Measurements from ENCODE around the gene TCEANC. TPM values are rescaled to one million over a fixed set of nuclear protein-coding genes. Genes with fewer than 3 reads are reported as not detected.
"Not testable (repeated sequence)": the region's sequence is repeated elsewhere in the genome, so short reads cannot be mapped to it uniquely, and the experiment has no call there.

TCEANC gene
- total RNA-seq, 2 donors from 2014 or later = 4.4 to 4.6 TPM

- no peak overlapping the region for H3K27ac Mint-ChIP-seq
- no peak overlapping the region for H3K4me3 Mint-ChIP-seq
- peaks cover 52% of the 10 kb centered on the region for H3K27me3 Mint-ChIP-seq (ENCODE audit: low read depth)
- peaks cover 0 to 2% of the 10 kb centered on the region in 2 donors for H3K9me3 Mint-ChIP-seq
- H3K4me1 Mint-ChIP-seq (ENCODE audit: low read depth) = peaks cover 15% of the 10 kb centered on the region
- H3K36me3 Mint-ChIP-seq (ENCODE audit: insufficient read depth in 2 of 2) = peaks cover 0 to 4% of the 10 kb centered on the region in 2 donors
- DNase-seq = no peak
- ATAC-seq (replicated peaks in 1 of 2) = no peak
These were observed 7.3 kb upstream of the TCEANC start for GRCh38 chrX:13645464-13646153.

- no peak overlapping the region for H3K27ac Mint-ChIP-seq
These were observed 6.8 kb upstream of the TCEANC start for GRCh38 chrX:13646154-13646549.

GRCh38 chrX:13647709-13648212 is 5.2 kb upstream of the TCEANC start:
- H3K4me3 Mint-ChIP-seq = peak overlapping the region in 1 of 2 donors; percentile 85
- peaks cover 52% of the 10 kb centered on the region for H3K27me3 Mint-ChIP-seq (ENCODE audit: low read depth)
- H3K36me3 Mint-ChIP-seq (ENCODE audit: insufficient read depth in 2 of 2) = peaks cover 0 to 4% of the 10 kb centered on the region in 2 donors
- peak; percentile 87 to 97 for ATAC-seq (replicated peaks in 1 of 2)
- peaks cover 0 to 2% of the 10 kb centered on the region in 2 donors for H3K9me3 Mint-ChIP-seq
- peaks cover 23% of the 10 kb centered on the region for H3K4me1 Mint-ChIP-seq (ENCODE audit: low read depth)
- DNase-seq = peak; percentile 72 to 75
- H3K27ac Mint-ChIP-seq = peak overlapping the region; percentile 95

More at GRCh38 chrX:13646154-13646549, 6.8 kb upstream of the TCEANC start:
- Mint-ChIP-seq H3K9me3 (peaks cover 0 to 2% of the 10 kb centered on the region in 2 donors), H3K27me3 (ENCODE audit: low read depth) (peaks cover 52% of the 10 kb centered on the region), H3K4me3 (no peak overlapping the region), H3K36me3 (ENCODE audit: insufficient read depth in 2 of 2) (peaks cover 0 to 4% of the 10 kb centered on the region in 2 donors), H3K4me1 (ENCODE audit: low read depth) (peaks cover 15% of the 10 kb centered on the region)
- DNase-seq (peak; percentile 24 to 52), ATAC-seq (replicated peaks in 1 of 2) (no peak)

- not testable (repeated sequence) for H3K36me3 Mint-ChIP-seq (ENCODE audit: insufficient read depth in 2 of 2); DNase-seq; H3K9me3 Mint-ChIP-seq; ATAC-seq (replicated peaks in 1 of 2)
- Mint-ChIP-seq H3K27me3 (ENCODE audit: low read depth) (peaks cover 52% of the 10 kb centered on the region), H3K27ac (peak overlapping the region; percentile 95), H3K4me3 (peak overlapping the region in 1 of 2 donors; percentile 85), H3K4me1 (ENCODE audit: low read depth) (peaks cover 23% of the 10 kb centered on the region)
These were observed 4.6 kb upstream of the TCEANC start for GRCh38 chrX:13648336-13648735.

- ATAC-seq (replicated peaks in 1 of 2) = no peak
These were observed 3.1 kb upstream of the TCEANC start for GRCh38 chrX:13649838-13650237.

GRCh38 chrX:13650318-13650717 is 2.6 kb upstream of the TCEANC start:
- Mint-ChIP-seq H3K4me1 (ENCODE audit: low read depth) (peaks cover 37% of the 10 kb centered on the region), H3K4me3 (no peak overlapping the region), H3K27me3 (ENCODE audit: low read depth) (peaks cover 35% of the 10 kb centered on the region), H3K27ac (no peak overlapping the region), H3K9me3 (peaks cover 0 to 2% of the 10 kb centered on the region in 2 donors), H3K36me3 (ENCODE audit: insufficient read depth in 2 of 2) (peaks cover 0 to 4% of the 10 kb centered on the region in 2 donors)
- DNase-seq (no peak), ATAC-seq (replicated peaks in 1 of 2) (no peak)

More at GRCh38 chrX:13649838-13650237, 3.1 kb upstream of the TCEANC start:
- Mint-ChIP-seq H3K27me3 (ENCODE audit: low read depth) (peaks cover 39% of the 10 kb centered on the region), H3K4me3 (no peak overlapping the region), H3K36me3 (ENCODE audit: insufficient read depth in 2 of 2) (peaks cover 0 to 4% of the 10 kb centered on the region in 2 donors), H3K9me3 (peaks cover 0 to 2% of the 10 kb centered on the region in 2 donors), H3K27ac (no peak overlapping the region), H3K4me1 (ENCODE audit: low read depth) (peaks cover 37% of the 10 kb centered on the region)
- DNase-seq = no peak

- peaks cover 26% of the 10 kb centered on the region for H3K27me3 Mint-ChIP-seq (ENCODE audit: low read depth)
- no peak for ATAC-seq (replicated peaks in 1 of 2)
- peak overlapping the region in 1 of 2 donors; percentile 26 for H3K4me3 Mint-ChIP-seq
- peaks cover 0 to 4% of the 10 kb centered on the region in 2 donors for H3K36me3 Mint-ChIP-seq (ENCODE audit: insufficient read depth in 2 of 2)
- no peak for DNase-seq
- H3K27ac Mint-ChIP-seq = peak overlapping the region; percentile 57
- H3K9me3 Mint-ChIP-seq = peaks cover 0 to 2% of the 10 kb centered on the region in 2 donors
- H3K4me1 Mint-ChIP-seq (ENCODE audit: low read depth) = peaks cover 34% of the 10 kb centered on the region
These were observed 1.8 kb upstream of the TCEANC start for GRCh38 chrX:13651150-13651549.

GRCh38 chrX:13652287-13652793 is 601 bp upstream of the TCEANC start:
- peak overlapping the region; percentile 82 for H3K27ac Mint-ChIP-seq
- ATAC-seq (replicated peaks in 1 of 2) (no peak), DNase-seq (no peak)
- peaks cover 0 to 2% of the 10 kb centered on the region in 2 donors for H3K9me3 Mint-ChIP-seq
- peaks cover 31% of the 10 kb centered on the region for H3K4me1 Mint-ChIP-seq (ENCODE audit: low read depth)
- H3K27me3 Mint-ChIP-seq (ENCODE audit: low read depth) = peaks cover 28% of the 10 kb centered on the region
- peak overlapping the region; percentile 88 to 91 for H3K4me3 Mint-ChIP-seq
- H3K36me3 Mint-ChIP-seq (ENCODE audit: insufficient read depth in 2 of 2) = peaks cover 0 to 4% of the 10 kb centered on the region in 2 donors

GRCh38 chrX:13654116-13654515 is 1.2 kb downstream of the TCEANC start:
- DNase-seq (no peak), ATAC-seq (replicated peaks in 1 of 2) (no peak)
- peaks cover 28% of the 10 kb centered on the region for H3K4me1 Mint-ChIP-seq (ENCODE audit: low read depth)
- no peaks in the 10 kb centered on the region for H3K36me3 Mint-ChIP-seq (ENCODE audit: insufficient read depth in 2 of 2)
- no peaks in the 10 kb centered on the region for H3K9me3 Mint-ChIP-seq
- peaks cover 23% of the 10 kb centered on the region for H3K27me3 Mint-ChIP-seq (ENCODE audit: low read depth)
- peak overlapping the region; percentile 73 for H3K27ac Mint-ChIP-seq
- H3K4me3 Mint-ChIP-seq = peak overlapping the region; percentile 44 to 88

GRCh38 chrX:13655674-13656073 is 2.7 kb downstream of the TCEANC start:
- no peak for DNase-seq
- peaks cover 0 to 3% of the 10 kb centered on the region in 2 donors for H3K36me3 Mint-ChIP-seq (ENCODE audit: insufficient read depth in 2 of 2)
- no peaks in the 10 kb centered on the region for H3K9me3 Mint-ChIP-seq
- H3K4me1 Mint-ChIP-seq (ENCODE audit: low read depth) = peaks cover 29% of the 10 kb centered on the region
- peaks cover 25% of the 10 kb centered on the region for H3K27me3 Mint-ChIP-seq (ENCODE audit: low read depth)
- H3K4me3 Mint-ChIP-seq = no peak overlapping the region
- ATAC-seq (replicated peaks in 1 of 2) = no peak
- H3K27ac Mint-ChIP-seq = no peak overlapping the region

- Mint-ChIP-seq H3K9me3 (no peaks in the 10 kb centered on the region), H3K36me3 (ENCODE audit: insufficient read depth in 2 of 2) (peaks cover 0 to 14% of the 10 kb centered on the region in 2 donors), H3K27ac (peak overlapping the region; percentile 10), H3K27me3 (ENCODE audit: low read depth) (peaks cover 25% of the 10 kb centered on the region), H3K4me1 (ENCODE audit: low read depth) (peaks cover 17% of the 10 kb centered on the region), H3K4me3 (peak overlapping the region; percentile 33 to 65)
- ATAC-seq (replicated peaks in 1 of 2) (no peak), DNase-seq (peak in 1 of 2 donors; percentile 14)
These were observed 5.7 kb downstream of the TCEANC start for GRCh38 chrX:13658602-13659001.

- peaks cover 0 to 14% of the 10 kb centered on the region in 2 donors for H3K36me3 Mint-ChIP-seq (ENCODE audit: insufficient read depth in 2 of 2)
- no peaks in the 10 kb centered on the region for H3K9me3 Mint-ChIP-seq
- peaks cover 25% of the 10 kb centered on the region for H3K27me3 Mint-ChIP-seq (ENCODE audit: low read depth)
- no peak overlapping the region for H3K27ac Mint-ChIP-seq
- DNase-seq (no peak), ATAC-seq (replicated peaks in 1 of 2) (no peak)
- H3K4me3 Mint-ChIP-seq = peak overlapping the region in 1 of 2 donors; percentile 65
- peaks cover 13% of the 10 kb centered on the region for H3K4me1 Mint-ChIP-seq (ENCODE audit: low read depth)
These were observed 6.1 kb downstream of the TCEANC start for GRCh38 chrX:13659063-13659462.

GRCh38 chrX:13661735-13662288 is 8.9 kb downstream of the TCEANC start:
- Mint-ChIP-seq H3K9me3 (no peaks in the 10 kb centered on the region), H3K4me1 (ENCODE audit: low read depth) (peaks cover 7% of the 10 kb centered on the region), H3K27me3 (ENCODE audit: low read depth) (peaks cover 35% of the 10 kb centered on the region), H3K4me3 (peak overlapping the region; percentile 7 to 79), H3K36me3 (ENCODE audit: insufficient read depth in 2 of 2) (peaks cover 0 to 16% of the 10 kb centered on the region in 2 donors), H3K27ac (peak overlapping the region; percentile 87)
- ATAC-seq (replicated peaks in 1 of 2) (peak; percentile 62 to 91), DNase-seq (no peak)

All from activated T-cell treated with anti-CD3 and anti-CD28 coated beads, Interleukin-2, amount 50 U/mL, for 72 hours (primary cell).